Measurements from ENCODE around the gene IER5L. TPM values are rescaled to one million over a fixed set of nuclear protein-coding genes. Genes with fewer than 3 reads are reported as not detected.

The IER5L gene
- total and polyA plus RNA-seq, 2 donors from 2014 or later: 18.0 to 46.9 TPM

DNA sequence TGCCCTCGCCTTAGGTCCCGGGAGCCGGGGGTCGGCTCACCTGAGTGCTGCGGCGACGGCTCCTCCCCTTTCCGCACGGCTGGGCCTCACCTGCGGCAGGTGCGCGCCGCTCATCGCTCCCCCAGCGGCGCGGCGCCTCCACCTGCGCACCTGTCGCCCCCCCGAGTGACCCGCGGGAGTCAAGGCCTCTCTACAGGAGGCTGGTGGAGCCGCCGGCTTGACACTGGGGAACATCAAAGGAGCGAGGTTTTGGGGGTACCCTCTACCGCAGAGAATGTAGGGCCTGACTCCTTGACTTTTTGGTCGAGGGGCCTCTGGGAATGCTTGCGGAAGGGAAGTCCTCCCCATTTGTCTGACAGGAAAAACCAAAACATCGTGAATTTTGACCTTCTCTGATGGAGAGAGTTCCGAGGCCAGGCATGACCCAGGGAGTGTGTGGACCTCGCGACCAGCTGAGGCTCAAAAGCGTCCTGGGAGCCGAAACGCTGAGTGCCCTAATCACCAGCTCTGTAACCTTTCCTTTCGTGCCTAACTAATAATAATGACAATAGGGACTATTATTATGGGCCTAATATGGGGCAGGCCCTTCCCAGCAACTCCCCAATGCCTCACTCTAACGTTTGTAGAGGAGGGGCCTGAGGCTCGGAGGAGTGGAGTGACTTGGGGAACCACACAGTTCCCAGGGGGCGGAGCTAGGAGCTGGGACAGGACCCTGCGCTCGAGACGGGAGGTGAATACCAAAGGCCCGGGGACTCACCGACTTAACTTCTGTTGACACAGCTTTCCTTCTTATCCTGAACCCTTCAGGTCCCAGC, 714 bp upstream of the IER5L start:
- no peak for FAIRE-seq
- Histone ChIP-seq H3K4me3 (ENCODE audit: low read length in 3 of 3) (peak overlapping the region in 1 of 3 donors; percentile 29), H3K27ac (ENCODE audit: low read depth in 2 of 2, low read length in 2 of 2) (no peak overlapping the region), H3K9ac (ENCODE audit: low read length in 3 of 3) (no peak overlapping the region), H3K4me1 (ENCODE audit: control insufficient read depth in 2 of 3, insufficient read depth in 2 of 3, low read depth in 1 of 3, low read length in 3 of 3) (peaks cover 0 to 22% (median 15%) of the 10 kb centered on the region in 3 donors), H3K27me3 (ENCODE audit: control insufficient read depth, insufficient read depth, low read length) (no peaks in the 10 kb centered on the region), H3K36me3 (ENCODE audit: control insufficient read depth in 2 of 3, insufficient read depth in 3 of 3, low read length in 3 of 3) (no peaks in the 10 kb centered on the region), H3K9me3 (ENCODE audit: control insufficient read depth in 2 of 3, insufficient read depth in 1 of 3, low read length in 3 of 3) (no peaks in the 10 kb centered on the region)
- TF ChIP-seq CTCF (IDR thresholded peaks at IDR 0.05; ENCODE audit: borderline replicate concordance, extremely low read depth, insufficient read depth): no peak
- intact Hi-C loops (cut with DNase I): no loop called here
- peak in 4 of 5 donors; percentile 58 to 81 (median 72) for DNase-seq

GRCh38 chr9:129177443-129177790, 644 bp downstream of the IER5L start:
- no peak for TF ChIP-seq CTCF (IDR thresholded peaks at IDR 0.05; ENCODE audit: borderline replicate concordance, extremely low read depth, insufficient read depth)
- Histone ChIP-seq H3K9ac (ENCODE audit: low read length in 3 of 3) (peak overlapping the region in 2 of 3 donors; percentile 89 to 97), H3K4me3 (ENCODE audit: low read length in 3 of 3) (peak overlapping the region; percentile 73 to 83 (median 76)), H3K9me3 (ENCODE audit: control insufficient read depth in 2 of 3, insufficient read depth in 1 of 3, low read length in 3 of 3) (no peaks in the 10 kb centered on the region), H3K27ac (ENCODE audit: low read depth in 2 of 2, low read length in 2 of 2) (peak overlapping the region; percentile 96 to 98), H3K27me3 (ENCODE audit: control insufficient read depth, insufficient read depth, low read length) (no peaks in the 10 kb centered on the region), H3K4me1 (ENCODE audit: control insufficient read depth in 2 of 3, insufficient read depth in 2 of 3, low read depth in 1 of 3, low read length in 3 of 3) (peaks cover 0 to 14% (median 10%) of the 10 kb centered on the region in 3 donors), H3K36me3 (ENCODE audit: control insufficient read depth in 2 of 3, insufficient read depth in 3 of 3, low read length in 3 of 3) (no peaks in the 10 kb centered on the region)
- peak in 2 of 5 donors; percentile 51 to 63 for DNase-seq
- intact Hi-C loops (cut with DNase I): no loop called here
- no peak for FAIRE-seq

GRCh38 chr9:129176701-129177442, 1.2 kb downstream of the IER5L start:
- peak overlapping the region; percentile 96 to 99 for H3K27ac ChIP-seq (ENCODE audit: low read depth in 2 of 2, low read length in 2 of 2)
- DNase-seq (peak; percentile 59 to 84 (median 68)), FAIRE-seq (no peak)
- no peaks in the 10 kb centered on the region for H3K9me3 ChIP-seq (ENCODE audit: control insufficient read depth in 2 of 3, insufficient read depth in 1 of 3, low read length in 3 of 3)
- TF ChIP-seq CTCF (IDR thresholded peaks at IDR 0.05; ENCODE audit: borderline replicate concordance, extremely low read depth, insufficient read depth): no peak
- H3K27me3 ChIP-seq (ENCODE audit: control insufficient read depth, insufficient read depth, low read length): no peaks in the 10 kb centered on the region
- H3K36me3 ChIP-seq (ENCODE audit: control insufficient read depth in 2 of 3, insufficient read depth in 3 of 3, low read length in 3 of 3): no peaks in the 10 kb centered on the region
- H3K4me3 ChIP-seq (ENCODE audit: low read length in 3 of 3): peak overlapping the region; percentile 69 to 83 (median 79)
- peaks cover 0 to 14% (median 6%) of the 10 kb centered on the region in 3 donors for H3K4me1 ChIP-seq (ENCODE audit: control insufficient read depth in 2 of 3, insufficient read depth in 2 of 3, low read depth in 1 of 3, low read length in 3 of 3)
- peak overlapping the region; percentile 62 to 90 (median 89) for H3K9ac ChIP-seq (ENCODE audit: low read length in 3 of 3)
- intact Hi-C loops (cut with DNase I): no loop called here

Measured in kidney (tissue), 14 donors.